ENCODE data around the gene CR2.
A peak's percentile ranks its signal among the peaks of the same experiment; 100 is the strongest.

The CR2 gene

DNA sequence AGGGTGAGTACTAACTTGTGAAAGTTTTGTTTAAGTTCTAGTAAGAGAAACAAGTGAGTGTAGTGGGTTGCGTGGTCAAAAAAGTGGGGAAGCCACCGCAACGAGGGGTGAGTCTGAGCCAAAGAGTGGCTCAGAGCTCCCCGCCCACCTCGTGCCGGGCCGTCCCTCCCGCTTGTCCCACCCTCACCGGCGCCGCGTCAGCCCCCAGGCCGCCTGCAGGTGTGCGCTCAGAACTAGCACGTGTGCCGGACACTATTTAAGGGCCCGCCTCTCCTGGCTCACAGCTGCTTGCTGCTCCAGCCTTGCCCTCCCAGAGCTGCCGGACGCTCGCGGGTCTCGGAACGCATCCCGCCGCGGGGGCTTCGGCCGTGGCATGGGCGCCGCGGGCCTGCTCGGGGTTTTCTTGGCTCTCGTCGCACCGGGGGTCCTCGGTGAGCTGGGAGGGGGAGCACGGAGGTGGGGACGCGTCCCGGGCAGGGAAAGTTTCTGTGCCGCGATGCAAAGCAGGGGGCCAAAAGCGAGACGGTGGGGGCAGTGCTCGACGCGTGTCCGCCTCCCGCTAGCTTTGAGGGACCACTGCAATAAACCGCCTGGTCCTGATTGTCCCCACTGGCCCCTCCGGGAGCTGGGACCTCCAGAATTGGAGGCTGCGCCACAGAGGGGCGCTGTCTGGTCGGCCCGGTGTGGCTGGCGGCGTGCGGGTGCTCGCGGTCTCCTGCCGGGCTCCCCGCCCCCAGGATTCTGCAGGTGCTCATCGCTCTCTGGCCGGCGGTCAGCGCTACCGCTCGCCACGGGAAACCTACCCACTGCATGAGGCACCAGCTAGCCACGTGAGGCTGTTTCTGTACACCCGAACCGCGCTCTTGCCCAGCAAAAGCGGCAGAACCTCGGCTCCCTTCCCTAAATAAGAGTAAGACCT is at the start of gene CR2:
Gene CR2 (plus strand): TSS at position 283 of the 919 bp plus-strand sequence. CDS start 91 bp downstream, at position 374.
- TF ChIP-seq CTCF (IDR thresholded peaks at IDR 0.05): no peak
- Mint-ChIP-seq H3K4me1 (no peaks in the 10 kb centered on the region), H3K4me3 (peak within 1 kb of the TSS; percentile 75), H3K36me3 (ENCODE audit: low read depth) (no peaks in the 10 kb centered on the region), H3K9me3 (no peaks in the 10 kb centered on the region), H3K27me3 (ENCODE audit: low read depth, poor library complexity) (peaks cover 6% of the 10 kb centered on the region), H3K27ac (no peak within 1 kb of the TSS)
- DNase-seq: peak; percentile 63

DNA sequence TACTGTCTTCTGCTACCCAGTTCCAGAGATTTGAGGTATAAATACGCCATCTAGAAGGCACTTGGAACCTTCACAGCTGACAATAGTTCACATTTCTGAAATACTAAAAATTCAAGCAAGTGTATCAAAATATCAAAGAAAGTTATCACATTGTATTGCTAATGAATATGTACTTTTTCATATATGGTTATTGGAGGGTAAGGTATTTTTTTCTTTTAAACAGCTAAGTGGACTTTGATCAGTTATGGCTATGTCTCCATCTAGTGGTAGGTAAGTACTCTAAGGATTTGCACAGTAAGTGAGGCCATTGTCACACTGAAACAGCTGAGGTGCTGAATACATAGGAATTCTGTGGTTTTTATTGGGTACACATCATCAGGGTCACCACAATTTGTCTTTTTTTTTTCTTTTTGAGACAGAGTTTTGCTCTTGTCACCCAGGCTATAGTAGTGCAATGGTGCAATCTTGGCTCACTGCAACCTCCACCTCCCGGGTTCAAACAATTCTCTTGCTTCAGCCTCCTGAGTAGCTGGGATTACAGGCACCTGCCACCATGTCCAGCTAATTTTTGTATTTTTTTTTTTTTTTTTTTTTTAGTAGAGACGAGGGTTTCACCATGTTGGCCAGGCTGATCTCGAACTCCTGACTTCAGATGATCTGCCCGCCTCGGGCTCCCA is 49.1 kb upstream of the CR2 start:
- Mint-ChIP-seq H3K4me1 (no peaks in the 10 kb centered on the region), H3K9me3 (no peaks in the 10 kb centered on the region), H3K4me3 (no peak overlapping the region), H3K27ac (no peak overlapping the region), H3K36me3 (ENCODE audit: low read depth) (no peaks in the 10 kb centered on the region), H3K27me3 (ENCODE audit: low read depth, poor library complexity) (peaks cover 17% of the 10 kb centered on the region)
- no peak for DNase-seq
- peak; percentile 80 for TF ChIP-seq CTCF (IDR thresholded peaks at IDR 0.05)

DNA sequence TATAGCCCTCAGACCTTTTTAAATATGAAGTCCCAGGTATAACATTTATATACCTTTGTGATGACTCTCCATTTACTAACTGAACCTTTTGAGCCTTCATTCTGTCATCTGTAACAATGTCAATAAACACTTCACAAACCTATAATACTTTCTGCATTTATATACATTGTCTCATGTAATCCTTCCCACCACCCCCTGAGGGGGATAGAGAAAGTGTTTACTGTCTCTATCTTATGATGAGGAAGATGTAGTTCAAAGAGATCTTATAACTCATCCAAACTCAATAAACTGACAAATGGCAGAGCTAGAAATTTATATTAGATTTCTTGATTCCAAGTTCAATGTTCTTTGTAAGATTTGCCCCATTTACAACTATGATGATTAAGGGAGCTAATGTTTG is 48.3 kb upstream of the CR2 start:
- no peak for DNase-seq
- Mint-ChIP-seq H3K36me3 (ENCODE audit: low read depth) (no peaks in the 10 kb centered on the region), H3K4me3 (no peak overlapping the region), H3K9me3 (no peaks in the 10 kb centered on the region), H3K27ac (no peak overlapping the region), H3K4me1 (no peaks in the 10 kb centered on the region), H3K27me3 (ENCODE audit: low read depth, poor library complexity) (peaks cover 13% of the 10 kb centered on the region)
- TF ChIP-seq CTCF (IDR thresholded peaks at IDR 0.05): no peak

GRCh38 chr1:207407655-207408260 is 46.4 kb upstream of the CR2 start:
- peaks cover 12% of the 10 kb centered on the region for H3K27me3 Mint-ChIP-seq (ENCODE audit: low read depth, poor library complexity)
- H3K27ac Mint-ChIP-seq: no peak overlapping the region
- no peak for TF ChIP-seq CTCF (IDR thresholded peaks at IDR 0.05)
- no peaks in the 10 kb centered on the region for H3K4me1 Mint-ChIP-seq
- H3K4me3 Mint-ChIP-seq: no peak overlapping the region
- H3K36me3 Mint-ChIP-seq (ENCODE audit: low read depth): no peaks in the 10 kb centered on the region
- no peak for DNase-seq
- H3K9me3 Mint-ChIP-seq: no peaks in the 10 kb centered on the region

DNA sequence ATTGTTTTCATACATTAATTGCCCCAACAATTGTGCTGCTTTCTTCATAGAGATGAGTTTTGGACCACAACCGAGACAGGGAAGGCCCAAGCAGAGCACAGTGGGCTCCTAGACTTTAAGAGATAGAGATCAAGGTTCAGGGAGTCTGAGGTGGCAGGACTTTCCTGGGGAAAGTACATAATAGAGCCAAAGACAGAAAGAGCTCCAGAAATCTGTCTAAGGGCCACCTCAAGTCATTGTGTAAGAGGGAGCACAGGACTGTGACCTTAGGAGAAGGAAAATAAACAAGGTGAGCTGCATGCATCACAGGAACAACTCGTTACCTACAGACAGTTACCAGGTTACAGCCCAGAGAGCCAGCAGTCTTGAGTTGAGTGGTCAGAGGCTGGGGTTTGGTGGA is 41.3 kb upstream of the CR2 start:
- Mint-ChIP-seq H3K27ac (no peak overlapping the region), H3K36me3 (ENCODE audit: low read depth) (no peaks in the 10 kb centered on the region), H3K4me3 (no peak overlapping the region), H3K27me3 (ENCODE audit: low read depth, poor library complexity) (peaks cover 5% of the 10 kb centered on the region), H3K9me3 (no peaks in the 10 kb centered on the region), H3K4me1 (no peaks in the 10 kb centered on the region)
- no peak for DNase-seq
- no peak for TF ChIP-seq CTCF (IDR thresholded peaks at IDR 0.05)

All from nephron progenitor cell (in vitro differentiated cells).